ENCODE results near the gene SLC17A4.

DNA sequence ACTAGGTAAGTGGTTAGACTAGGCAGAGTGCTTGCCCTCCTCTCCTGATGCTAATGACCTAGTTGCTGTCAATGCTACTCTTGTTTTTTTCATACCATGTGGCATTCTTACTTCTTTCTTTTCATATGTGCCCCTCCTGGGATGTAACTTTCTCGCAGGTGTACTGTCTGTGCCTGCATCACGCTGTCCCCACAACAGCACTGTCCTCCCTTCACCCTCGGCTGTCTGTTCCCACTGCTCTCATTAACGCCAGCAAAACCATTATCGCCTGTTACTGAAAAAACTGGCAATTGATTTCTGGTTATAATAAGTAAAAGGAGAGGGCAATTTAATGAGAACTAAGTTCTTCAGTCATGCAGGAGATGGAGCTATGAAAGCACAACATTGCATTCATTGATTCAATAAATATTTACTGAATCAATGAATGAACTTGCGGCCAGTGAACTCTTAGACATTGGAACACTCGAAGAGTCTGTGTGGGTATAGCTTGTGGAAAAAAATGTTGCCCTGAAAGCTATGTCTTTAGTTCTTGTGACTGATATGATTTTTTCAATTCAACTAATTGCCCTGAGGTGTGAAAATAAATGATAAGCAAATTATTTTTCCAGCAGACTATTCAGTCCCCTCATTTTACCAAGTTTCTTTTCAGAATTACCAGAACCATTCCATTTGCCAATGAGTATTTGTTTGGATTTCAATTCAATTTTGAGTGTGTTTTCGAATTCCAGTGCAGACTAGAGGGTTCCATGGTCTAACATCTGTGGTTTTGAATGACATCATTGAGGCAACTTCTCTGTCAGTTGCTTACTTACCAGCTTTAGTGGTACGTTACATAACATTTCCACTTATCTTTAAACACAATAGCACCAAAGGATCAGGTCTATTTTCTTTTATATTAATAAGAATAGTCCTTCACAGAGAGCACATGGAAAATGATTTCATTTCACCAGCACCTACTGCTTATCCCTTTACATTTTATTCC is 2.1 kb downstream of the SLC17A4 start:
- no peak for TF ChIP-seq TAF1 (IDR thresholded peaks at IDR 0.05; ENCODE audit: borderline replicate concordance, insufficient read depth, low read length)
- no peak for TF ChIP-seq SIN3A (IDR thresholded peaks at IDR 0.05; ENCODE audit: borderline replicate concordance, insufficient read depth, low read length)
- no peak for TF ChIP-seq REST (IDR thresholded peaks at IDR 0.05; ENCODE audit: insufficient read depth in 1 of 2, low read depth in 2 of 2, low read length in 2 of 2)
- no peak for TF ChIP-seq POLR2AphosphoS5 (IDR thresholded peaks at IDR 0.05; ENCODE audit: low read depth, low read length)
